GM19239 (cell line): ENCODE results near the gene PRKX.
"Not testable (repeated sequence)": the region's sequence is repeated elsewhere in the genome, so short reads cannot be mapped to it uniquely, and the experiment has no call there.

ENCODE experiments used
- DNase-seq: peaks from one replicate; pipeline ENCODE4 v3.0.0; 2011; ENCODE audit warnings: low spot score; ENCODE audit not compliant: insufficient read length
- FAIRE-seq: peaks from 2 replicates; lab custom pipeline; 2011; peaks lifted over from hg19 to GRCh38; lab: Jason Lieb, UNC

PRKX gene

DNA sequence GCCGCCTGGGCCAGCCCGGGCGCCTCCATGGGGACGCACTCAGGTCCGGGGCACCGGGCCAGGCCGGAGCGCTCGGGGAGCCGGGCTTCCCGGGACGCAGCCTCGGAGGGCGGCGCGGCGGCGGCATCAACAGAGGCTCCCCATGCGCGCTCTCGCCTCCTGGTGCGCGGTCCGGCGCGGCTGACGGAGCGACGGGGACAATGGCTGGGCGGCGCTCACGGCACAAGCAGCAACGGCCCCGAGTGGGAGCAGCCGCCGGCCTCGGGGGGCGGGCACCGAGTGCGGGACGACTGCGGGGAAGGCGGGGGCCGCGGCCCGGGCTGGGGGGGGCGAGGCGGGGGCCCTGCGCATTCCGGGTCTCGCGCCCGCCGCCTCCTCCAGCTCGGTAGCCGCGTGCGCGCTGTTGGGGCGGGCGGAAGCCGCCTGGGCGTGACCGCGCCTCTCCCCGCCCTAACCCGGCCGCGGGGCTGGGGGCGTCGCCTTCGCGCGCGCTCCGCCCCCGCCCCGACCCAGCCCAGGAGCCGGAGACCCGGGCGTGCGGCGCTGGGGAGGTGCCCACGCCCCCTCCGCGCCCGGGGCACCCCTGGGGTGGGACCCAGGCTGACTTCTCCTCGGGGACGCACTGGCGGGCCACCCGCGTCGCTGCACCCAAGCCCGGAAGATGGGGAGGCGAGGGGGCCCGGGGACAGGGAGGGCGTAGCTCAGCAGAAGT, at the start of gene PRKX:
Gene PRKX (minus strand): TSS at position 425 of the 712 bp plus-strand sequence. CDS start 396 bp downstream, at position 29.
- DNase-seq (peak; percentile 44), FAIRE-seq (peak; percentile 56)

- no peak for DNase-seq
- no peak for FAIRE-seq
Observed at GRCh38 chrX:3763111-3763510, 49.7 kb upstream of the PRKX start.

DNA sequence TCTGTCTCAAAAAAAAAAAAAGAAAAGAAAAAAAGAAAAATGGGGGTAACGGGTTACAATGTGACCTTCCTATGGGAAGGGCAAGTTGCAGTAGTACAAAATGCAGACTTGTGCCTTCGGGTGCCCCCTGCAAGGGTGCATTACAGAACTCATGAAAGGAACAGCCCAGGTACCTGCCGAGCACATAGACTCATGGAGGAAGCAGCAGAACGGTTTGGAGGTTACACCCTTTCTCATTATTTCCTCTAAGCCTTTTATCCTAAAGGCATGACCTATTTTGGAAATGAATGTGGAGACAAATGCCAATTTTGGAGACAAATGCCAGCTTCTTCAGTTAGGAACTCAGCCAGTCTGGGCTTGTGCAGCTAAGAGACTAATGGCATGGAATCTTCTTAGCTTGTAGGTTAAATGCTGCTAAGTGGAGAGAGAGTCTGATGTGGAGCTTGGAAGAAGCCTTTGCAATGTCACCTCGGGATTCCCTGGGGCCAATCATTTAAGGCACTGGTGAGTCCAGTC, 44.1 kb upstream of the PRKX start:
- FAIRE-seq (peak; percentile 33), DNase-seq (no peak)

DNA sequence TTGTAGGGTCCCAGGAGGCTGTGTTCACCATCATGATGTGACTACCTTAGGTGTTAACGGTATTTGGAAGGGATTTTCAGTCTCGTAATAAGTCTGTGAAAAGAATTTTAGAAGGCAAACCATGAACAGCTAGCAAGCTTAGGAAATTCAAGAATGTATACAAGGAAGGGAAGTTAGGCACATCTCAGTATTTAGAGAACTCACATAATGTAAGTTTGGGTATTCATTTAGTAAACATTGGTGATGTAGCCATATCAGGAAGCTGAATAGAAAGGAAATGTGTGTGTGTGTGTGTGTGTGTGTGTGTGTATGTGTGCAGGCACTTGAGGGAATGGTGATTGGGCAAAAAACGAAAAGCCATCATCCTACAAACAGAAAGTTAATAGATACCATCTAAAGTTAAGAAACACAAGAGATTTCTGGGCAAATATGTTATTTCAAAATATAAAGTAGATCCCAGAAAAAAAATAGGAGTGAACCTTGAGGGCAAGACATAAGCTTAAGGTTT, 34.7 kb upstream of the PRKX start:
- no peak for FAIRE-seq
- no peak for DNase-seq

- no peak for FAIRE-seq
- DNase-seq = no peak
Observed at GRCh38 chrX:3743801-3744439, 30.5 kb upstream of the PRKX start.

DNA sequence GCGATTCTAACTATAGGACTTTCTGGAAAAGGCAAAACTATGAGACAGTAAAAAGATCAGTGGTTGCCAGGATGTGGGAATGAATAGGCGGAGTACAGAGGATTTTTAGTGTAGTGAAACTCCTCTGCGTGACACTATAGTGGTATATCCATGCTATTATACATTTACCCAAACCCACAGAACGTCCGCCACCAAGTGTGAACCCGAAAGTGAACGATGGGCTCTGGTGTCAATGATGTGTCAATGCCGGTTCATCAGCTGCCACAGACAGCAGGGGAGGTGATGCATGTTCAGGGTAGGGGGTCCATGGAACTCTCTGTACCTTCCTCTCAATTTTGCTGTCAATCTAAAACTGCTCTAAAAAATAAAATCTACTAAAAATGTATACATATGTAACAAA, 27.5 kb upstream of the PRKX start:
- not testable (repeated sequence) for FAIRE-seq, DNase-seq

DNA sequence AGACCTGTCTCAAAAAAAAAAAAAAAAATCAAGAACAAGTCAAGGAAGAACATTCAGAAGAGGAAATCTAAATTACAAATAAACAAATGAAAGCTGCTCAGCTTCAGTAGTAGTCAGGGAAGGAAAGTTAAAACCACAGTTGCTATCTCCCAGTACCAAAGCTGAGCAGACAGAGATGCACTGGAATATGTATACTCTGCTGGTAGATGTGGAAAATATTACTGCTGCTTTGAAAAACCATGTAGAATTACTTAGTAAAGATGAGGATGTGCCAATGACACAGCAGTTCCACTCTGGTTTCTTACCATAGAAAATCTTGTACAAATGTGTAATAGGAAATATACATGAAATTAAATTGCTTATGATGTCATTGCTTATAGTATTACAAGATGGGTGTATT, 25.1 kb upstream of the PRKX start:
- no peak for DNase-seq
- FAIRE-seq = no peak

- not testable (repeated sequence) for FAIRE-seq, DNase-seq
Observed at GRCh38 chrX:3736536-3736935, 23.1 kb upstream of the PRKX start.

GRCh38 chrX:3735891-3736290, 22.4 kb upstream of the PRKX start:
- not testable (repeated sequence) for FAIRE-seq, DNase-seq

DNA sequence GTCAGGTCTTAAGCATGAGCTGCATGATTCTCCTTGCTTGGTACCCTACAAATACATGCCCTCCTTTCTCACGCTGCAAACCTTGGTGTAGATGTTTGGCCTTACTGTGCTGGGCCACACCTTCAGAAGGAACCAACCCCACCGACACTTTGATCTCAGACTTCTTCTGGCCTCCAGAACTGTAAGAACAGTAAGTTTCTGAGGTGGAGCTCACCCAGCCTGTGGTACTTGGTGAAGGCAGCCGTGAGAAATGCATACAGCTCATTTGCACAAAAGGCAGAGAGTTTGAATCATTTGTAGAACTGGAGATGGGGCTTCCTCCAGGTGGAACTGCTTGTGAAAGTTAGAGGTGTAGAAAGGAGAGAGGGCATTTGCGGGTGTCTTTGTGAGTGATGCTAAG, 21.0 kb upstream of the PRKX start:
- not testable (repeated sequence) for FAIRE-seq

GRCh38 chrX:3733043-3733430, 19.6 kb upstream of the PRKX start:
- FAIRE-seq = no peak
- DNase-seq = no peak

More for the DNA sequence above, 21.0 kb upstream of the PRKX start:
- DNase-seq = not testable (repeated sequence)

DNA sequence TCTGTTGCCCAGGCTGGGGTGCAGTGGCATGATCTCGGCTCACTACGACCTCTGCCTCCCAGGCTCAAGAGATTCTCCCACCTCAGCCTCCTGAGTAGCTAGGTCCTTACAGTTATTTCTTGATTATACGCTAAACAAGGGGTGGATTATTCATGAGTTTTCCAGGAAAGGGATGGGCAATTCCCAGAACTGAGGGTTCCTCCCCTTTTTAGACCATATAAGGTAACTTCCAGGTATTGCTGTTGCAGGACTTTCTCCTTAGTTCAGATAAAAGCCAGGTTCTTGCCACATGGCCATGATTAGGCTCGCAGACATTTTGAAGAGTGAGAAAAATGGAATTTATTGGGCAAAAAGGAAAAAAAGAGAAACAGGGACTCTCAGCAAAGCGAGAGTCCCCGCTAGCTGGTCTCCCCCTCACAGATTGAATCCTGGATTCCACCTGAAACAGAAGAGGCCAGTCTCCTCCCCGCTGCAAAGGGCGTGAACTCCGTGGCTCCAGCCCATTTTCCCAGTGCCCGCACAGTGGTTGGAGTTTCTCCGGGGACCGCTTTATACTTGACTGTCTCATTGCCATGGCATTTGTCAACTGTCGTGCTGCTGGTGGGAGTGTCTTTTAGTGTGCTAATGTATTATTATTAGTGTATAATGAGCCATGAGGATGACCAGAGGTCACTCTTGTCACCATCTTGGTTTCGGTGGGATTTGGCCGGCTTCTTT, 19.0 kb upstream of the PRKX start:
- DNase-seq, FAIRE-seq: not testable (repeated sequence)

GRCh38 chrX:3728454-3728853, 15.0 kb upstream of the PRKX start:
- no peak for FAIRE-seq
- no peak for DNase-seq

DNA sequence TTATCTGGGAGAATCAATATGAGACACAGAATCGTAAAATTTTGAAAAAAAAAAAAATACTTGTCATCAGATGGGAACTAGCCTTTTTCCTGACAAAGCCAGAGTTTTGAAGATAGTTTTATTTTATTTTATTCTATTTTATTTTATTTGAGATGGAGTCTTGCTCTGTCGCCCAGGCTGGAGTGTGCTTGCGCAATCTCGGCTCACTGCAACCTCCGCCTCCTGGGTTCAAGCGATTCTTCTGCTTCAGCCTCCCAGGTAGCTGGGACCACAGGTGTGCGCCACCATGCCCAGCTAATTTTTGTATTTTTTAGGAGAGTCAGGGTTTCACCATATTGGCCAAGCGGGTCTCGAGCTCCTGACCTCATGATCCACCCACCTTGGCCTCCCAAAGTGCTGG, 10.0 kb upstream of the PRKX start:
- FAIRE-seq, DNase-seq: not testable (repeated sequence)

GRCh38 chrX:3717742-3718420, 4.4 kb upstream of the PRKX start:
- no peak for FAIRE-seq

GRCh38 chrX:3715921-3716320, 2.5 kb upstream of the PRKX start:
- DNase-seq = no peak
- FAIRE-seq = no peak

More at GRCh38 chrX:3717742-3718420, 4.4 kb upstream of the PRKX start:
- no peak for DNase-seq

DNA sequence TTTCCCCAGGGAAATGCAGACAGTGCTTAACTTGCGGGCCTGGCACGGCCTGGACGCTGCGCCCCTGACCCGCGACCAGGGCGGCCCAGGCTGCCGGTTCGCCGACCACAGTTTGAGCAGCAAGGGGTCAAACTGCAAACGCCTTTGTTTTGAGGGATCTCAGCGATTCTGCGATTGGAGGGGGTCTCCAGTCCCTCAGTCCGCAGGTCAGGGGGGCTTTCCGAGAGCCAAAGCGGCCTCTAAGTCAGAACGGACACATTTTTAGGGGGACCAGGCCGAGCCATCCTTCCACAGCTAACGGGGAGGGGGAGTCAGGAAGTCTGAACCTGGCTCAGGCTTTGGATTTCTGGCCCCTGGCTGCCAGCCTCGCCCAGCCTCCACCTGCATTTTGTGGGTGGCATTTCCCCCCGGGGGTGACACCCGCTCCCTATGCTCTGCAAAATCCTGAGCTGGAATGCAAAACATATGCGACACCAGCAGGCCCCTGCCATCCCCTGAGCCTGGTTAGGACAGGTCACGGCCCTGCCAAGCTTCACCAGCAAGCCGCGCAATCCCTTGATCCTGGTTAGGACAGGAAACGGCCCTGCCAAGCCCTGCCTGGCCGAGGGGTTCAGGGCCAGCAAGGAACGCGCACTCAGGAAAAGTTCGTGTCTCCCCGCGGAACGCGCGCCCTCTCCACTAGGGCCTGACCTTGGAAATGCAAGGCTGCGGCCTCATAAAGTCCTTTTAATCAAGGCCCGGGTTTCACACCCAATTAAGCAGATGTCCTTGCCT, 1.4 kb upstream of the PRKX start:
- not testable (repeated sequence) for FAIRE-seq, DNase-seq

- FAIRE-seq (peak; percentile 89), DNase-seq (no peak)
Observed at GRCh38 chrX:3713937-3714434, 537 bp upstream of the PRKX start.

DNA sequence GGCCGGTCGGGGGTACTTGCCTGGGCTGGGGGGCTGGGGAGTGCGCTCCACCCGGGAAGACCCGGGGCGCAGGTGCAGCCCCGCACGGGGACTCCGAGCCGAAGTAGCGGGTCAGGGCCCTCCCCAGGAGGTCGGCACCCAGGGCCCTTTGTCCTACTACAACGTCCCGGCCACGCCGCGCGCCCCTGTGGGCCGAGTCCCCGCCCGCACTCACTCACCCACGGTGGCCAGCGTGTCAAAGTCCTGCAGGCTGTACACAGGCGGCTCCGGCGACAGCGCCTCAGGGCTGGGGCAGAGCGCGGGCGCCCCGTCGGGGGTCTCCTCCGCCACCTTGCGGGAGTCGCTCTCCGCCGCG, 602 bp downstream of the PRKX start:
- no peak for DNase-seq
- no peak for FAIRE-seq
